A204.1 (cell line): ENCODE results near the gene SLC35G1.

Source experiments
- FAIRE-seq: peaks from 2 replicates; lab custom pipeline; 2012; peaks lifted over from hg19 to GRCh38; lab: Jason Lieb, UNC

Gene SLC35G1

GRCh38 chr10:93876381-93876780 is 17.4 kb upstream of the SLC35G1 start:
- no peak for FAIRE-seq

GRCh38 chr10:93879273-93879672 is 14.5 kb upstream of the SLC35G1 start:
- no peak for FAIRE-seq

GRCh38 chr10:93894516-93895378 is 969 bp downstream of the SLC35G1 start:
- FAIRE-seq, result no peak

GRCh38 chr10:93897070-93897780 is 3.4 kb downstream of the SLC35G1 start:
- FAIRE-seq, result no peak

GRCh38 chr10:93899109-93899508 is 5.3 kb downstream of the SLC35G1 start:
- FAIRE-seq, result no peak

GRCh38 chr10:93903051-93903450 is 9.3 kb downstream of the SLC35G1 start:
- FAIRE-seq, result no peak

- FAIRE-seq, result no peak
Measured at GRCh38 chr10:93904901-93905300, 11.1 kb downstream of the SLC35G1 start.

GRCh38 chr10:93907059-93907458 is 13.3 kb downstream of the SLC35G1 start:
- FAIRE-seq, result no peak

- FAIRE-seq, result no peak
Measured at GRCh38 chr10:93911866-93912265, 18.1 kb downstream of the SLC35G1 start.

GRCh38 chr10:93912444-93912843 is 18.7 kb downstream of the SLC35G1 start:
- FAIRE-seq, result no peak

GRCh38 chr10:93913706-93914105 is 19.9 kb downstream of the SLC35G1 start:
- no peak for FAIRE-seq

- FAIRE-seq, result no peak
Measured at GRCh38 chr10:93915598-93915997, 21.8 kb downstream of the SLC35G1 start.

- peak; percentile 95 for FAIRE-seq
Measured at GRCh38 chr10:93916257-93917063, 22.7 kb downstream of the SLC35G1 start.

GRCh38 chr10:93917064-93917391 is 23.2 kb downstream of the SLC35G1 start:
- FAIRE-seq, result no peak

- no peak for FAIRE-seq
Measured at GRCh38 chr10:93917821-93918220, 24.0 kb downstream of the SLC35G1 start.

- FAIRE-seq, result no peak
Measured at GRCh38 chr10:93921338-93921737, 27.6 kb downstream of the SLC35G1 start.

GRCh38 chr10:93926613-93927012 is 32.8 kb downstream of the SLC35G1 start:
- FAIRE-seq, result no peak

- no peak for FAIRE-seq
Measured at GRCh38 chr10:93938140-93938539, 44.4 kb downstream of the SLC35G1 start.

- FAIRE-seq, result no peak
Measured at GRCh38 chr10:93940881-93941280, 47.1 kb downstream of the SLC35G1 start.

- FAIRE-seq, result no peak
Measured at GRCh38 chr10:93941606-93942005, 47.8 kb downstream of the SLC35G1 start.

GRCh38 chr10:93945819-93946218 is 52.0 kb downstream of the SLC35G1 start:
- no peak for FAIRE-seq

GRCh38 chr10:93947055-93947454 is 53.3 kb downstream of the SLC35G1 start:
- FAIRE-seq, result no peak

- FAIRE-seq, result no peak
Measured at GRCh38 chr10:93947524-93947923, 53.7 kb downstream of the SLC35G1 start.
